ENCODE results near the gene HUWE1.

GRCh38 chrX:53511322-53511721, 175.2 kb downstream of the HUWE1 start:
- TF ChIP-seq CTCF (IDR thresholded peaks at IDR 0.05) (no peak), POLR2A (IDR thresholded peaks at IDR 0.05) (no peak)
